HFF-Myc (cell line): Measurements from ENCODE around the gene FAT1.

Experiments used
- DNase-seq: peaks from one replicate; pipeline ENCODE4 v3.0.0-alpha.2; 2011; ENCODE audit warnings: low read depth; ENCODE audit errors: extremely low read depth
- H3K4me3 ChIP-seq: replicated peaks from 2 replicates; pipeline ENCODE4 v1.5.1; 2011; ENCODE audit warnings: low read depth, mild to moderate bottlenecking, control low read depth, low read length
- TF ChIP-seq, protein P1 (sequence below): IDR thresholded peaks from 2 replicates; pipeline ENCODE4 v1.5.1; 2012; ENCODE audit warnings: mild to moderate bottlenecking, low read depth, low read length, control low read depth; ENCODE audit errors: missing control alignments

The FAT1 gene

DNA sequence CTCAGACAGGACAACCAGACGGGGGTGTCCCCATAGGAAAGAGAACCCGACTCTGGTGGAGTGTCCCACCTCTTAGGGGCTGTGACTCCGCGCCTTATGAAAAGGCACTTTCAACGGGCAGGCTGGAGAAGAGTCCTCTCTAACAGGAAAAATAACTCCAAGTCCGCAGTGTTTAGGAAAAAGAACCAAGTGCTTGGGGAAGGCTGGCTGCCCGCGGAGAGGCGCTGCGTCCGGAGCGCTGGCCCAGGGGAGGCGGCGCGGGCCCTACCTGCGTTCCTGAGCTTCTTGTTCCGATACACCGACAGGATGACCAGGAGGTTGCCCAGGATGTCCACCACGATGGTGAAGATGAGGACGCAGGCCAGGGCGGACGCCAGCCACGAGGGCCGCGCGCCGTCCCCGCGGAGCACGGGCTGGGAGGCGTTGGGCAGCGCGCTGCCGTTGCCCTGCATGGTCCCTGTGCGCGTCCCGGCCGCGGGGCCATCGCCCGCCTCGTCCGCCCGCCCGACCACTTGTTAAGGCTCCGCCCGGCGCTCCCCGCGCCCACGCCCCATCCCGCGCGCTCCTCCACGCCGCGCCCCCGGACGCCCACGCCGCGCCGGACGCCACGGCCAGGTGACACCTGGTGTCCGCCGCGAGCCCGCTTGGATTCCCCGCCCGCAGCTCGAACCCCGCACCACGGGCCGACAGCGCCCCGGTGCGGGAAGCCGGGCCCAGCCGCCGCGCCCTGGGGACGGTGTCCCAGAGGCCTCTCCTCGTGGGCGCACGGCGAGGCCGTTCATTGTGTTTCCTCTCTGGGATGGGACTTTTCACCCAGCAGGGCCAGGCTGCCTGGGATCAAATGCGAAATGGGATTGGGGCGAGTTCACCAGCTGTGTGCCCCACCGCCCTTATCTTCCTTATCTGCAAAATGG is 168.5 kb downstream of the FAT1 start, which contains the start of gene MTNR1A:
Gene MTNR1A, minus strand, starts transcription at position 654 of the 914 bp plus-strand sequence. Its CDS starts 202 bp downstream, at position 452.
- TF ChIP-seq, protein P1, sequence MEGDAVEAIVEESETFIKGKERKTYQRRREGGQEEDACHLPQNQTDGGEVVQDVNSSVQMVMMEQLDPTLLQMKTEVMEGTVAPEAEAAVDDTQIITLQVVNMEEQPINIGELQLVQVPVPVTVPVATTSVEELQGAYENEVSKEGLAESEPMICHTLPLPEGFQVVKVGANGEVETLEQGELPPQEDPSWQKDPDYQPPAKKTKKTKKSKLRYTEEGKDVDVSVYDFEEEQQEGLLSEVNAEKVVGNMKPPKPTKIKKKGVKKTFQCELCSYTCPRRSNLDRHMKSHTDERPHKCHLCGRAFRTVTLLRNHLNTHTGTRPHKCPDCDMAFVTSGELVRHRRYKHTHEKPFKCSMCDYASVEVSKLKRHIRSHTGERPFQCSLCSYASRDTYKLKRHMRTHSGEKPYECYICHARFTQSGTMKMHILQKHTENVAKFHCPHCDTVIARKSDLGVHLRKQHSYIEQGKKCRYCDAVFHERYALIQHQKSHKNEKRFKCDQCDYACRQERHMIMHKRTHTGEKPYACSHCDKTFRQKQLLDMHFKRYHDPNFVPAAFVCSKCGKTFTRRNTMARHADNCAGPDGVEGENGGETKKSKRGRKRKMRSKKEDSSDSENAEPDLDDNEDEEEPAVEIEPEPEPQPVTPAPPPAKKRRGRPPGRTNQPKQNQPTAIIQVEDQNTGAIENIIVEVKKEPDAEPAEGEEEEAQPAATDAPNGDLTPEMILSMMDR: peak; percentile 12
- peak within 1 kb of the TSS; percentile 34 for H3K4me3 ChIP-seq
- no peak for DNase-seq

DNA sequence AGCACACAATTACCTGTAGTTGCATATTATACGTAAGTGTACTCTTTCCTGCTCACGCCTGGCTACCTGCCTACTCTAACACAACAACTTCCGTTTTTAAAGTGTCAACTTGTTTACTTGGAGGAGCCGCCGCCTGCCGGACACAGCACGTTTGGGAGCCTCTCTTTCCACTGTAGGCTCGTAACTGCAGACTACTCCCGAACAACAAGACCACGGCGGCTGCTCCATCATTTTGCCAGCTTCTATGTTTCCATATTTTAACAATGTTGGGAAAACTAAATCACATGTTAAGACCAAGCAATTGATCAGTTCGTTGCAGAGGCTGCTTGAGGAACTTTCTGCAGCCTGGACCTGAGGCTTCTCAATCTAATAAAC is 169.1 kb downstream of the FAT1 start:
- TF ChIP-seq, protein P1: peak; percentile 8
- H3K4me3 ChIP-seq: peak overlapping the region; percentile 34
- DNase-seq: no peak

DNA sequence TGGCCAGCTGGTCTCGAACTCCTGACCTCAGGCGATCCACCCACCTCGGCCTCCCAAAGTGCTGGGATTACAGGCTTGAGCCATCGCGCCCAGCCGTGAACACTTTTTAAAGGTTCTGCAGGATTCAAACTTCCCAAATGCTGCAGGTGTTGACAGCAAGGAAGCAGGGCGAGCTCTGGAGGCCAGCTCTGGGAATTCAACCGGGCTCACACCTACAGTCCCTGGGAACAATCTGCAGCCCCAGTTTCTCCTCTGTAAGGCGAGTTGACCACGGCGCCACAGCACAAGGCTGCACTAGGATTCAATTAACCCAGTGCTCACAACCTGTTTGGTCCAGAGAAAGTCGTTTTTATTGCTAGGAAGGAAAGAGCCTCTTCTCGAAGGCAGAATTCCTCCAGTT is 169.9 kb downstream of the FAT1 start:
- TF ChIP-seq, protein P1: no peak
- H3K4me3 ChIP-seq: no peak overlapping the region
- no peak for DNase-seq

DNA sequence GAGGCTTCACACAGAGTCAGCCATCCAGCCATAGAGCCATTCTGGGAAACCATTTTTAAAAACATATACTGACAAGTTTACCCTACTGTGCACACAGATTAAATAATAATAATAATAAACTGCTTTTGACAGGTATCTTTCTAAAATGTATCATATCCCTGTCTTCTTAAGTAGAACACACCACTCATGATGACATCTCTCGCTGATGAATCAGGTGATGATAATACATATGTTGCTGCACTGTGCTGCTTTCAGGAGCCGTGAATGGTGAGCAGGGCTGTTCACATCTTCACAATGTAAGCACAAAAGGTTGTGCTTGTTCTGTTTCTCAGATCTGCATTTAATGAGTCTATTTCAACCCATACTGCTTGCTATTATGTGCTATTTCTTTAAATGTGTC is 171.8 kb downstream of the FAT1 start:
- TF ChIP-seq, protein P1: no peak
- DNase-seq: no peak
- H3K4me3 ChIP-seq: no peak overlapping the region

DNA sequence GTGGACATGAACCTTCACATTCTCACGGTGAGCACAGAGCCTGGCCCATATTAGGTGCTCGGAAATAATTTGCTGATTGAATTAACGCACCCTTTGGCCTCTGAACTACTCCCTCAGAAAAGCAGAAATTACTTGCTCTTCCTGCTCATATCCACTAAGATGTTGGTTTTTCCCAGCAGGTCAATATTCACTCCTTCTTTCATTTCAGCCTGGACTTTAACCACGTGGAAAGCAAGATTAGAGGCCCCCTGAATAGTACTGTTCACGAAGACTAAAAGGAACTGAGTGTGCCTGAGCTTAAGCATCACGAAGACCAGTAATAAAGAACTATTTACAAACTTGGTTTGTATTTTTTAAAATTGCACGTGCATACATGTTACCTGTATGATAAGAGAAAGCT is 178.2 kb downstream of the FAT1 start:
- no peak for DNase-seq
- H3K4me3 ChIP-seq: no peak overlapping the region
- TF ChIP-seq, protein P1: no peak

DNA sequence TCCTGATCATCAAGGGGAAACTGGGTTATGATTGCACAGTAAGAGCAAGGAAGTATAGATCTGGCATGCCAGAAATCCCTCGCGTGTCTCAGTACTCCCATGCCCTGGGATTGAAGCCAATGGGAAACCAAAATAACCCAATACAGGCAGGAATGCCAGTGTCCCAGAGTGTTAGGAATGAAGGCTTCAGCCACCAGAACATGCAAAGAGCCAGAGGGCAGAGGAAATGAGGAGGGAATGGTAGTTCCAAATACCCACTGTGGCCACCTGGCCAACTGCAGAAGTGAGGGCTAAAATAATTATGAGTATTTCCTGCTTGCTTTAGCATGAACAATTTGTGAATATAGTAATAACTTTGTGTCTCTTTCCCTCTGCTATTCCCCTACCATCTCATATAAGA is 180.4 kb downstream of the FAT1 start:
- TF ChIP-seq, protein P1: no peak
- no peak for DNase-seq
- no peak overlapping the region for H3K4me3 ChIP-seq
